Suprapubic skin (tissue), 4 donors: ENCODE results near the gene COBLL1. TPM values are rescaled to one million over a fixed set of nuclear protein-coding genes. Genes with fewer than 3 reads are reported as not detected.

Source experiments
- DNase-seq, 2 donors: peaks; one replicate each; pipeline ENCODE4 v3.0.0-alpha.2; 2019; ENCODE audit warnings: low spot score in 2 of 2
- H3K27ac ChIP-seq: fragments of 200-600 bp; sonication (generic); one replicate; pipeline ENCODE4 v1.5.1; 2019
- H3K27me3 ChIP-seq: fragments of 200-600 bp; sonication (generic); one replicate; pipeline ENCODE4 v1.5.1; 2019
- H3K36me3 ChIP-seq: fragments of 200-600 bp; sonication (generic); one replicate; pipeline ENCODE4 v1.5.1; 2019
- H3K4me1 ChIP-seq: fragments of 200-600 bp; sonication (generic); one replicate; pipeline ENCODE4 v1.5.1; 2019
- H3K4me3 ChIP-seq: fragments of 200-600 bp; sonication (generic); one replicate; pipeline ENCODE4 v1.5.1; 2019; ENCODE audit warnings: mild to moderate bottlenecking
- H3K9me3 ChIP-seq: fragments of 200-600 bp; sonication (generic); one replicate; pipeline ENCODE4 v1.5.1; 2019
- EP300 ChIP-seq: sonication (generic); formaldehyde crosslinking; IDR thresholded peaks from one replicate; pipeline ENCODE4 v1.6.1; 2017; ENCODE audit warnings: antibody characterized with exemption
- POLR2A ChIP-seq, 2 donors: fragments of 450-650 bp; IDR thresholded peaks; one replicate each; pipeline ENCODE4 v1.6.1; 2017; ENCODE audit warnings: antibody characterized with exemption in 2 of 2, mild to moderate bottlenecking in 2 of 2, moderate library complexity in 2 of 2
- POLR2AphosphoS5 ChIP-seq, 3 donors: sonication (generic); formaldehyde crosslinking; IDR thresholded peaks; one replicate each; pipeline ENCODE4 v1.6.1; 2017; ENCODE audit warnings: antibody characterized with exemption in 3 of 3
- WGBS: methylation state at CpG from one replicate; pipeline ENCODE4 v1.1.5; 2018; 5-methylcytosine and 5-hydroxymethylcytosine counted together
- total RNA-seq, 4 donors: library from RNA; depleted of rRNA; stranded (reverse); fragments of >200 nt; gene quantifications; one replicate each; pipeline ENCODE4 v1.1.0, GENCODE V29; 2016
- TF ChIP-seq, protein P1 (sequence below), 2 donors: fragments of 200-600 bp in 1 of 2; fragments of 450-650 bp in 1 of 2; sonication (generic) in 1 of 2; IDR thresholded peaks; one replicate each; pipeline ENCODE4 v1.5.1; 2016 to 2019; ENCODE audit warnings: antibody characterized with exemption in 2 of 2, mild to moderate bottlenecking in 1 of 2, moderate library complexity in 1 of 2

Gene COBLL1
- total RNA-seq, 4 donors from 2014 or later: 36.2 to 170 (median 61.0) TPM

DNA sequence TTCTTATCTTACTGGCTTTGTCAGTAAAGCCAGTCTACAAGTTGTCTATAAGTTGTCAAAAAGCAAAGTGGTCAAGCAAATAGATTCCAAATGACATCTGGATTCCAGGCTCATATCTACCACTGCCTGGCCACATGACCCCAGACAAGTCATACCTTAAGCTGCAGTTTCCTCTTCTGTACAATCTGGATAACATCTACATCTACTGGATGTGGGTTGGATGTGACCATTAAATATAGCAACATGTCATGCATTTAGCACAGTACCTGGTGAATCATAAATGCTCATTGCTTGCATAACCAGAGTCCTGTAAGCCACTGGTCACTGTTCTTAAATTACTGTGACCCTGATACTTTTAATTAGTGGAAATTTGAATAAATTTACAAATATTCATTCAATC, 16.8 kb downstream of the COBLL1 start:
- Histone ChIP-seq H3K27ac (no peak overlapping the region), H3K27me3 (no peaks in the 10 kb centered on the region), H3K4me3 (no peak overlapping the region), H3K4me1 (peaks cover 29% of the 10 kb centered on the region), H3K36me3 (no peaks in the 10 kb centered on the region), H3K9me3 (no peaks in the 10 kb centered on the region)
- TF ChIP-seq POLR2A (IDR thresholded peaks at IDR 0.05) (no peak), POLR2AphosphoS5 (IDR thresholded peaks at IDR 0.05) (no peak), EP300 (no peak)
- TF ChIP-seq, protein P1, sequence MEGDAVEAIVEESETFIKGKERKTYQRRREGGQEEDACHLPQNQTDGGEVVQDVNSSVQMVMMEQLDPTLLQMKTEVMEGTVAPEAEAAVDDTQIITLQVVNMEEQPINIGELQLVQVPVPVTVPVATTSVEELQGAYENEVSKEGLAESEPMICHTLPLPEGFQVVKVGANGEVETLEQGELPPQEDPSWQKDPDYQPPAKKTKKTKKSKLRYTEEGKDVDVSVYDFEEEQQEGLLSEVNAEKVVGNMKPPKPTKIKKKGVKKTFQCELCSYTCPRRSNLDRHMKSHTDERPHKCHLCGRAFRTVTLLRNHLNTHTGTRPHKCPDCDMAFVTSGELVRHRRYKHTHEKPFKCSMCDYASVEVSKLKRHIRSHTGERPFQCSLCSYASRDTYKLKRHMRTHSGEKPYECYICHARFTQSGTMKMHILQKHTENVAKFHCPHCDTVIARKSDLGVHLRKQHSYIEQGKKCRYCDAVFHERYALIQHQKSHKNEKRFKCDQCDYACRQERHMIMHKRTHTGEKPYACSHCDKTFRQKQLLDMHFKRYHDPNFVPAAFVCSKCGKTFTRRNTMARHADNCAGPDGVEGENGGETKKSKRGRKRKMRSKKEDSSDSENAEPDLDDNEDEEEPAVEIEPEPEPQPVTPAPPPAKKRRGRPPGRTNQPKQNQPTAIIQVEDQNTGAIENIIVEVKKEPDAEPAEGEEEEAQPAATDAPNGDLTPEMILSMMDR (IDR thresholded peaks at IDR 0.05): no peak
- DNase-seq: no peak

- Histone ChIP-seq H3K4me1 (peaks cover 29% of the 10 kb centered on the region), H3K27ac (no peak overlapping the region)
- WGBS: 91% methylated on average over 5 of the region's 5 CpGs
Observed at GRCh38 chr2:164823126-164823525, 18.5 kb downstream of the COBLL1 start.

DNA sequence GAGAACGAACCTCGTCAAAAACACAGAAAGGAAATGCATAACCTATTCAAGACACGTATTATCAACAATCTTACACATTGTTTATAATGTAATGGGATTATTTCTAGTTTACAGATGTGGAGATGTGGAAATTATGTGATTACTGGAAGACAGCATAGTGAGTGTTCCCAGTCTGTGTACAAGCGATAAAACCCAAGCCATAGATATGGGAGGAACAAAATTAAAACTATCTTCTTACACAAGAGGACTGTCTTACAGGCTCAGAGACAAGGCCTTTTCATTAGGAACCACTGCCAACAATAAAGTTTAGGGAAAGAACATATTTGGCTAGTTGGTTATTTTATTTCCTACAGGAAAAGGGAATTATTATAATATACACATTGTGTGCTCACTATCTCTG, 20.3 kb downstream of the COBLL1 start:
- H3K27me3 ChIP-seq: no peaks in the 10 kb centered on the region
- peaks cover 19% of the 10 kb centered on the region for H3K4me1 ChIP-seq
- no peak overlapping the region for H3K27ac ChIP-seq
- H3K36me3 ChIP-seq: no peaks in the 10 kb centered on the region
- no peak for DNase-seq
- no peak overlapping the region for H3K4me3 ChIP-seq
- 77% methylated on average over 4 of the region's 4 CpGs for WGBS
- TF ChIP-seq POLR2A (IDR thresholded peaks at IDR 0.05) (no peak), POLR2AphosphoS5 (IDR thresholded peaks at IDR 0.05) (no peak), EP300 (no peak)
- TF ChIP-seq, protein P1 (IDR thresholded peaks at IDR 0.05): no peak
- H3K9me3 ChIP-seq: no peaks in the 10 kb centered on the region

More at GRCh38 chr2:164823126-164823525, 18.5 kb downstream of the COBLL1 start:
- H3K27me3 ChIP-seq: no peaks in the 10 kb centered on the region
- DNase-seq: no peak
- no peaks in the 10 kb centered on the region for H3K36me3 ChIP-seq
- TF ChIP-seq EP300 (no peak), POLR2A (IDR thresholded peaks at IDR 0.05) (no peak), POLR2AphosphoS5 (IDR thresholded peaks at IDR 0.05) (no peak)
- TF ChIP-seq, protein P1 (IDR thresholded peaks at IDR 0.05): no peak
- no peaks in the 10 kb centered on the region for H3K9me3 ChIP-seq
- H3K4me3 ChIP-seq: no peak overlapping the region

GRCh38 chr2:164818149-164819136, 23.2 kb downstream of the COBLL1 start:
- H3K4me1 ChIP-seq: peaks cover 7% of the 10 kb centered on the region
- no peak overlapping the region for H3K4me3 ChIP-seq
- no peaks in the 10 kb centered on the region for H3K36me3 ChIP-seq
- DNase-seq: no peak
- no peak for TF ChIP-seq EP300
- TF ChIP-seq POLR2A (IDR thresholded peaks at IDR 0.05): no peak
- TF ChIP-seq, protein P1 (IDR thresholded peaks at IDR 0.05): no peak
- no peak for TF ChIP-seq POLR2AphosphoS5 (IDR thresholded peaks at IDR 0.05)
- no peak overlapping the region for H3K27ac ChIP-seq
- 93% methylated on average over 14 of the region's 14 CpGs for WGBS
- no peaks in the 10 kb centered on the region for H3K9me3 ChIP-seq
- H3K27me3 ChIP-seq: no peaks in the 10 kb centered on the region

DNA sequence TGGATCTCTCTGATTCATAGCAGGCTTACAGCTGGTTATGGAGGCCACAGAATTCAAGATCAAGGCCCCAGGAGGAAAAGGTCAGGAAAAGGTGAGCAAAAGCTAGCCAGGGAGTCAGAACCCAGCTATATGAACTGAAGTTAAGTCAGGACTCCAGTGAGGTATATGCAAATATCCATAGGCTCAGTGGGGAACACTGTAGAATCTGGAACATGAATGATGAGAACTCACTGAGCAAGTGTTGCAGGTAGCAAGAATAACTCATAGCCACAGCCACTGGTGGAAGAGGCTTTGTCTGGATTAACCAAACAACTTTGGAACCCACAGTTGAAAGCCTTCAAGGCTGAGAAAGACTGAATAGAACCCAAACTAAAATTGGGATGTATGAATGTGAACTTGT, 24.7 kb downstream of the COBLL1 start:
- Histone ChIP-seq H3K27me3 (no peaks in the 10 kb centered on the region), H3K4me3 (no peak overlapping the region), H3K27ac (no peak overlapping the region), H3K4me1 (peaks cover 7% of the 10 kb centered on the region), H3K9me3 (no peaks in the 10 kb centered on the region), H3K36me3 (no peaks in the 10 kb centered on the region)
- TF ChIP-seq POLR2A (IDR thresholded peaks at IDR 0.05): no peak
- TF ChIP-seq, protein P1 (IDR thresholded peaks at IDR 0.05): no peak
- TF ChIP-seq EP300: no peak
- no peak for TF ChIP-seq POLR2AphosphoS5 (IDR thresholded peaks at IDR 0.05)
- no peak for DNase-seq
